ENCODE data around the gene DNM2.
"Not testable (repeated sequence)": the region's sequence is repeated elsewhere in the genome, so short reads cannot be mapped to it uniquely, and the experiment has no call there.

Gene DNM2

GRCh38 chr19:10835754-10836478, 118.0 kb downstream of the DNM2 start, which contains the start of gene TMED1:
TSS of gene TMED1 (minus strand) at chr19:10836212. CDS start at chr19:10836191, 21 bp downstream.
- Histone ChIP-seq H3K27ac (ENCODE audit: low read depth, low read length) (peak within 1 kb of the TSS; percentile 88), H4K20me1 (ENCODE audit: control insufficient read depth, insufficient read depth, low read depth, low read length) (peaks cover 5% of the 10 kb centered on the region; the same call in 1 of the 2 replicates), H3F3A (ENCODE audit: control insufficient read depth, insufficient read depth) (peaks cover 8% of the 10 kb centered on the region), H3K79me2 (ENCODE audit: control insufficient read depth, low read length) (no peaks in the 10 kb centered on the region), H3K4me1 (ENCODE audit: control insufficient read depth, low read length) (peaks cover 30% of the 10 kb centered on the region), H3K4me3 (ENCODE audit: low read length) (peak within 1 kb of the TSS; percentile 95), H3K27me3 (ENCODE audit: control insufficient read depth, low read length) (no peaks in the 10 kb centered on the region), H3K36me3 (ENCODE audit: control insufficient read depth, low read length) (peaks cover 26% of the 10 kb centered on the region), H3K9me2 (replicated peaks; ENCODE audit: control insufficient read depth, low read length) (no peaks in the 10 kb centered on the region), H3K9me3 (ENCODE audit: control insufficient read depth, insufficient read depth, low read length) (peaks cover 7% of the 10 kb centered on the region), H3K4me2 (ENCODE audit: low read length) (peak within 1 kb of the TSS; percentile 96)
- TF ChIP-seq, protein P1, sequence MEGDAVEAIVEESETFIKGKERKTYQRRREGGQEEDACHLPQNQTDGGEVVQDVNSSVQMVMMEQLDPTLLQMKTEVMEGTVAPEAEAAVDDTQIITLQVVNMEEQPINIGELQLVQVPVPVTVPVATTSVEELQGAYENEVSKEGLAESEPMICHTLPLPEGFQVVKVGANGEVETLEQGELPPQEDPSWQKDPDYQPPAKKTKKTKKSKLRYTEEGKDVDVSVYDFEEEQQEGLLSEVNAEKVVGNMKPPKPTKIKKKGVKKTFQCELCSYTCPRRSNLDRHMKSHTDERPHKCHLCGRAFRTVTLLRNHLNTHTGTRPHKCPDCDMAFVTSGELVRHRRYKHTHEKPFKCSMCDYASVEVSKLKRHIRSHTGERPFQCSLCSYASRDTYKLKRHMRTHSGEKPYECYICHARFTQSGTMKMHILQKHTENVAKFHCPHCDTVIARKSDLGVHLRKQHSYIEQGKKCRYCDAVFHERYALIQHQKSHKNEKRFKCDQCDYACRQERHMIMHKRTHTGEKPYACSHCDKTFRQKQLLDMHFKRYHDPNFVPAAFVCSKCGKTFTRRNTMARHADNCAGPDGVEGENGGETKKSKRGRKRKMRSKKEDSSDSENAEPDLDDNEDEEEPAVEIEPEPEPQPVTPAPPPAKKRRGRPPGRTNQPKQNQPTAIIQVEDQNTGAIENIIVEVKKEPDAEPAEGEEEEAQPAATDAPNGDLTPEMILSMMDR (IDR thresholded peaks at IDR 0.05; ENCODE audit: low read depth, low read length, poor library complexity, severe bottlenecking): peak; percentile 14
- TF ChIP-seq EZH2phosphoT487 (IDR thresholded peaks at IDR 0.05; ENCODE audit: borderline replicate concordance, low read length): no peak

DNA sequence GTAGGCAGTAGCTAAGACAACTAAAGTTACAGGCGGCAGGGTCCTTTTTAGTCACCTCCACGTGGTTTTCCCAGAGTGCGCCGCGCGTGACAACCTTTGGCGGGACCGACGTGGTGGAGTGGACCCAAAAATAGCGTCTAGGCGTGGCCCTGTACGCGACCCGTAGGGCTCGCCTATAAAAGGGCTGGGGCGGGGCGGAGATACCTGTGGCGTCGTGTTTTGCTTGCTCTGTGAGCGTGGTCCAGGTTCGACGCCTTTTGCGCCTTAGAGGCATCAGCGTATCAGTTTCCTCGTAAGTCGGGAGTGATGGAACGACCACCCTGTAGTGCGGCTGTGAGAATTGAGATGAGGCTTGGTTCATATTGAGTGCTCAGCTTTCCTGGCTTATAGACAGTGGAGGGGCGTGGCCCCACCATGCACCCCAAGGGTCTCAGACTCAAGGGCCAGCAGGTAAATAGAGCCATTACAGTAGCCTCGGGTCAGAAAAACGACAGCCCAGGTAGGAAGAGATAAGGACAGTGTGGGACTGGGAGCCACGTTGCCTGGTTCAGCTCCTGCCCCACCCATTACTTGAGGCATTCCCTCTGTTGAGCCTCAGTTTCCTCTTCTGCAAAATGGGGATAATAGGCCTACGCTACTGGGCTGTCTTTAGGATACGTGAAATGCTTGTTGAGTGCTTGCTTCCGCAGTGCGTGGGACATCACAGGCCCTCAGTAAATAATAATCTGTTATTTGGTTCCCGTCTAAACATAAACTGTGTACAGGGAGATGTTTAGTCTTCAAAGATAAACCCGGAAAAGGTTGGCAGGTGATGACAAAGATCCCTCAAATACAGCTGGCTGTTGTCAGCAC, 118.8 kb downstream of the DNM2 start:
- Histone ChIP-seq H3K9me2 (replicated peaks; ENCODE audit: control insufficient read depth, low read length) (no peaks in the 10 kb centered on the region), H3K4me2 (ENCODE audit: low read length) (peak overlapping the region; percentile 96), H4K20me1 (ENCODE audit: control insufficient read depth, insufficient read depth, low read depth, low read length) (peaks cover 5% of the 10 kb centered on the region; the same call in 1 of the 2 replicates), H3K27ac (ENCODE audit: low read depth, low read length) (peak overlapping the region; percentile 88), H3K27me3 (ENCODE audit: control insufficient read depth, low read length) (no peaks in the 10 kb centered on the region), H3K79me2 (ENCODE audit: control insufficient read depth, low read length) (no peaks in the 10 kb centered on the region), H3K4me1 (ENCODE audit: control insufficient read depth, low read length) (peaks cover 30% of the 10 kb centered on the region), H3F3A (ENCODE audit: control insufficient read depth, insufficient read depth) (peaks cover 8% of the 10 kb centered on the region), H3K4me3 (ENCODE audit: low read length) (peak overlapping the region; percentile 95), H3K9me3 (ENCODE audit: control insufficient read depth, insufficient read depth, low read length) (peaks cover 7% of the 10 kb centered on the region), H3K36me3 (ENCODE audit: control insufficient read depth, low read length) (peaks cover 26% of the 10 kb centered on the region)
- TF ChIP-seq EZH2phosphoT487 (IDR thresholded peaks at IDR 0.05; ENCODE audit: borderline replicate concordance, low read length): no peak
- TF ChIP-seq, protein P1 (IDR thresholded peaks at IDR 0.05; ENCODE audit: low read depth, low read length, poor library complexity, severe bottlenecking): no peak

GRCh38 chr19:10837649-10838048, 119.8 kb downstream of the DNM2 start:
- not testable (repeated sequence) for H3K27ac ChIP-seq (ENCODE audit: low read depth, low read length); H4K20me1 ChIP-seq (ENCODE audit: control insufficient read depth, insufficient read depth, low read depth, low read length)
- H3K4me1 ChIP-seq (ENCODE audit: control insufficient read depth, low read length): peaks cover 30% of the 10 kb centered on the region

More at GRCh38 chr19:10837649-10838048, 119.8 kb downstream of the DNM2 start:
- not testable (repeated sequence) for H3K4me2 ChIP-seq (ENCODE audit: low read length); H3K79me2 ChIP-seq (ENCODE audit: control insufficient read depth, low read length); H3K9me3 ChIP-seq (ENCODE audit: control insufficient read depth, insufficient read depth, low read length); H3K9me2 ChIP-seq (replicated peaks; ENCODE audit: control insufficient read depth, low read length); H3K27me3 ChIP-seq (ENCODE audit: control insufficient read depth, low read length); H3K4me3 ChIP-seq (ENCODE audit: low read length); H3F3A ChIP-seq (ENCODE audit: control insufficient read depth, insufficient read depth)
- H3K36me3 ChIP-seq (ENCODE audit: control insufficient read depth, low read length): peaks cover 17% of the 10 kb centered on the region
